Measurements from ENCODE around the gene MYBPC1.
A peak's percentile ranks its signal among the peaks of the same experiment; 100 is the strongest.

DNA sequence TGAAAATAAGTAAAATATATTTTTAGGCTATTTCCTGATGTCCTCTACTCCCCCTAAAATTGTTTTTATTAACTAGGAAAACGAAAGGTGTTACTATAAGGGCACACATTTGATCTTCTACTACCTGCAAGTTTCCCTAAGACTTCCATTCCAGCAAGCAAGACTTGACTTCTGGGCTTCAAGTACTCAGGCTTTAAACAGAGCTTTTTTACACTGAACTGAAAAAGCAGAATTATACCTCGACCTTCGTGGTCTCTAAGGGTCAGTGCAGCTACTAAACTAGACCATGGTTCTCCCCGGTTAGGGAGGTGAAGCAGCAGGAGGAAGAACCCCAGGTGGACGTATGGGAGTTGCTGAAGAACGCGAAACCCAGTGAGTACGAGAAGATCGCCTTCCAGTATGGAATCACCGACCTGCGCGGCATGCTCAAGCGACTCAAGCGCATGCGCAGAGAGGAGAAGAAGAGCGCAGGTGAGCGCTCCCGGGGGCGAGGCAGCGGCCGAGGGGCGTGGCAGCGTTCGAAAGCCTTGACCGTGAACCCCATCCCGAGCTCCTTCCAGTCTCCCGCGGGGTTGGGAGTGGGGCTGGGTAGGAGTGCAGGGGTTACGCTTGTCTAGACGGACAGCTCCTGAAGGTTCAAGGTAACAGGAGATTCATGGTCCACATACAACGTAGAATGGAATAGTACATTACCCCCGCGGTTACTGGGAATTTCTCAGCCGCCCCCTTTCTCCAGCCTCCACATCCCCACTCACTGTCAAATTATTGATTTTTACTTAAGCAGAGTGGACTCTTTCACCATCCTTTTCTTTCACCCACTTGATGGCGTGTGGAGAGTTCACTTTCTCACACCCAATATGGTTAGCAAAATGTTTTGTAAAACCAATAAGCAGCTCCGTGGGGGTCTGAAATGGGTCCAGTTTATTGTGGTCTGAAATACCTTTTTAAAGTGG, 47.6 kb downstream of the MYBPC1 start:
- TF ChIP-seq ZNF384 (IDR thresholded peaks at IDR 0.05) = no peak
- TF ChIP-seq FOXK2 (IDR thresholded peaks at IDR 0.05) = no peak
- no peak for TF ChIP-seq BHLHE40 (IDR thresholded peaks at IDR 0.05; ENCODE audit: borderline replicate concordance)
- TF ChIP-seq FOXA1 (IDR thresholded peaks at IDR 0.05) = no peak
- TF ChIP-seq SP1 (IDR thresholded peaks at IDR 0.05) = no peak
- TF ChIP-seq, protein P1, sequence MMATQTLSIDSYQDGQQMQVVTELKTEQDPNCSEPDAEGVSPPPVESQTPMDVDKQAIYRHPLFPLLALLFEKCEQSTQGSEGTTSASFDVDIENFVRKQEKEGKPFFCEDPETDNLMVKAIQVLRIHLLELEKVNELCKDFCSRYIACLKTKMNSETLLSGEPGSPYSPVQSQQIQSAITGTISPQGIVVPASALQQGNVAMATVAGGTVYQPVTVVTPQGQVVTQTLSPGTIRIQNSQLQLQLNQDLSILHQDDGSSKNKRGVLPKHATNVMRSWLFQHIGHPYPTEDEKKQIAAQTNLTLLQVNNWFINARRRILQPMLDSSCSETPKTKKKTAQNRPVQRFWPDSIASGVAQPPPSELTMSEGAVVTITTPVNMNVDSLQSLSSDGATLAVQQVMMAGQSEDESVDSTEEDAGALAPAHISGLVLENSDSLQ (IDR thresholded peaks at IDR 0.05) = no peak
- TF ChIP-seq NFRKB (IDR thresholded peaks at IDR 0.05) = no peak
- peak; percentile 39; the same call in 1 of the 2 replicates for TF ChIP-seq L3MBTL2 (conservative IDR thresholded peaks at IDR 0.05)
- no peak for TF ChIP-seq ELF4 (IDR thresholded peaks at IDR 0.05)
- no peak for TF ChIP-seq LEF1 (IDR thresholded peaks at IDR 0.05; ENCODE audit: borderline replicate concordance)
- no peak for TF ChIP-seq FOXM1 (IDR thresholded peaks at IDR 0.05; ENCODE audit: borderline replicate concordance)

All from HEK293T (cell line).